Measurements from ENCODE around the gene PDE4B. TPM values are rescaled to one million over a fixed set of nuclear protein-coding genes. Genes with fewer than 3 reads are reported as not detected.

PDE4B gene
- total and polyA plus RNA-seq, 2 of the 13 experiments (the other 11 are each of a cell fraction or from before 2014, with no cell fraction given), result not detected

GRCh38 chr1:66341446-66342089 is 548.9 kb downstream of the PDE4B start:
- H3K4me2 ChIP-seq (ENCODE audit: low read depth, low read length), result no peak overlapping the region
- H3K4me1 ChIP-seq (ENCODE audit: insufficient read depth, low read length), result no peaks in the 10 kb centered on the region
- DNase-seq (ENCODE audit: low spot score) (no peak), ATAC-seq (no peak), FAIRE-seq (no peak)
- ChIA-PET POLR2A (no interaction called here), CTCF (ENCODE audit: low intra/inter-chr PET ratio, low total read pairs) (no interaction called here)
- no peaks in the 10 kb centered on the region for H4K20me1 ChIP-seq (ENCODE audit: insufficient read depth, low read length)
- no peaks in the 10 kb centered on the region for H3K79me2 ChIP-seq (ENCODE audit: insufficient read depth, low read length)
- in situ Hi-C loops (cut with HindIII; ENCODE audit: extremely low pct_ligation_motif_present, low pct_unique_long_range_greater_than_20kb), result no loop called here
- BruUV-seq (replicated peaks), result no TSS peak
- no peak overlapping the region for H3K4me3 ChIP-seq (replicated peaks in 1 of 3; ENCODE audit: insufficient read depth in 1 of 3, low read depth in 2 of 3, low read length in 3 of 3)
- H3K27me3 ChIP-seq (ENCODE audit: control insufficient read depth in 1 of 2, insufficient read depth in 2 of 2, low read length in 2 of 2), result no peaks in the 10 kb centered on the region
- no peak overlapping the region for H3K9ac ChIP-seq (ENCODE audit: insufficient read depth, low read depth, low read length)
- WGBS (ENCODE audit: low lambda C conversion rate), result 0% methylated on average over 1 of the region's 1 CpG
- H3K9me3 ChIP-seq (ENCODE audit: low read length), result no peaks in the 10 kb centered on the region
- H3K27ac ChIP-seq (ENCODE audit: extremely low read length, insufficient read depth, low read length), result no peak overlapping the region
- no peak overlapping the region for H2AFZ ChIP-seq (ENCODE audit: low read length)
- intact Hi-C loops (cut with micrococcal nuclease; ENCODE audit: unreplicated experiment), result no loop called here
- no peaks in the 10 kb centered on the region for H3K36me3 ChIP-seq (replicated peaks in 1 of 2; ENCODE audit: control insufficient read depth in 1 of 2, insufficient read depth in 2 of 2, low read length in 2 of 2)
- TF ChIP-seq REPIN1 (CRISPR knock-in tag; IDR thresholded peaks at IDR 0.05; ENCODE audit: borderline replicate concordance, low read depth), result no peak
- TF ChIP-seq, protein P1, sequence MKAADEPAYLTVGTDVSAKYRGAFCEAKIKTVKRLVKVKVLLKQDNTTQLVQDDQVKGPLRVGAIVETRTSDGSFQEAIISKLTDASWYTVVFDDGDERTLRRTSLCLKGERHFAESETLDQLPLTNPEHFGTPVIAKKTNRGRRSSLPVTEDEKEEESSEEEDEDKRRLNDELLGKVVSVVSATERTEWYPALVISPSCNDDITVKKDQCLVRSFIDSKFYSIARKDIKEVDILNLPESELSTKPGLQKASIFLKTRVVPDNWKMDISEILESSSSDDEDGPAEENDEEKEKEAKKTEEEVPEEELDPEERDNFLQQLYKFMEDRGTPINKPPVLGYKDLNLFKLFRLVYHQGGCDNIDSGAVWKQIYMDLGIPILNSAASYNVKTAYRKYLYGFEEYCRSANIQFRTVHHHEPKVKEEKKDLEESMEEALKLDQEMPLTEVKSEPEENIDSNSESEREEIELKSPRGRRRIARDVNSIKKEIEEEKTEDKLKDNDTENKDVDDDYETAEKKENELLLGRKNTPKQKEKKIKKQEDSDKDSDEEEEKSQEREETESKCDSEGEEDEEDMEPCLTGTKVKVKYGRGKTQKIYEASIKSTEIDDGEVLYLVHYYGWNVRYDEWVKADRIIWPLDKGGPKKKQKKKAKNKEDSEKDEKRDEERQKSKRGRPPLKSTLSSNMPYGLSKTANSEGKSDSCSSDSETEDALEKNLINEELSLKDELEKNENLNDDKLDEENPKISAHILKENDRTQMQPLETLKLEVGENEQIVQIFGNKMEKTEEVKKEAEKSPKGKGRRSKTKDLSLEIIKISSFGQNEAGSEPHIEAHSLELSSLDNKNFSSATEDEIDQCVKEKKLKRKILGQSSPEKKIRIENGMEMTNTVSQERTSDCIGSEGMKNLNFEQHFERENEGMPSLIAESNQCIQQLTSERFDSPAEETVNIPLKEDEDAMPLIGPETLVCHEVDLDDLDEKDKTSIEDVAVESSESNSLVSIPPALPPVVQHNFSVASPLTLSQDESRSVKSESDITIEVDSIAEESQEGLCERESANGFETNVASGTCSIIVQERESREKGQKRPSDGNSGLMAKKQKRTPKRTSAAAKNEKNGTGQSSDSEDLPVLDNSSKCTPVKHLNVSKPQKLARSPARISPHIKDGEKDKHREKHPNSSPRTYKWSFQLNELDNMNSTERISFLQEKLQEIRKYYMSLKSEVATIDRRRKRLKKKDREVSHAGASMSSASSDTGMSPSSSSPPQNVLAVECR (CRISPR knock-in tag; IDR thresholded peaks at IDR 0.05; ENCODE audit: borderline replicate concordance), result no peak
- no peak for TF ChIP-seq RCOR2 (CRISPR knock-in tag; IDR thresholded peaks at IDR 0.05)
- no peak for TF ChIP-seq RFXANK (CRISPR knock-in tag; IDR thresholded peaks at IDR 0.05)
- TF ChIP-seq RBM22 (optimal IDR thresholded peaks at IDR 0.05; ENCODE audit: low read length), result no peak
- TF ChIP-seq YEATS2 (CRISPR knock-in tag; IDR thresholded peaks at IDR 0.05; ENCODE audit: borderline replicate concordance), result no peak
- TF ChIP-seq ERF (CRISPR knock-in tag; IDR thresholded peaks at IDR 0.05), result no peak
- TF ChIP-seq, protein P2, sequence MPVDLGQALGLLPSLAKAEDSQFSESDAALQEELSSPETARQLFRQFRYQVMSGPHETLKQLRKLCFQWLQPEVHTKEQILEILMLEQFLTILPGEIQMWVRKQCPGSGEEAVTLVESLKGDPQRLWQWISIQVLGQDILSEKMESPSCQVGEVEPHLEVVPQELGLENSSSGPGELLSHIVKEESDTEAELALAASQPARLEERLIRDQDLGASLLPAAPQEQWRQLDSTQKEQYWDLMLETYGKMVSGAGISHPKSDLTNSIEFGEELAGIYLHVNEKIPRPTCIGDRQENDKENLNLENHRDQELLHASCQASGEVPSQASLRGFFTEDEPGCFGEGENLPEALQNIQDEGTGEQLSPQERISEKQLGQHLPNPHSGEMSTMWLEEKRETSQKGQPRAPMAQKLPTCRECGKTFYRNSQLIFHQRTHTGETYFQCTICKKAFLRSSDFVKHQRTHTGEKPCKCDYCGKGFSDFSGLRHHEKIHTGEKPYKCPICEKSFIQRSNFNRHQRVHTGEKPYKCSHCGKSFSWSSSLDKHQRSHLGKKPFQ (CRISPR knock-in tag; IDR thresholded peaks at IDR 0.05; ENCODE audit: insufficient replicate concordance), result no peak
- TF ChIP-seq ZNF850 (CRISPR knock-in tag; conservative IDR thresholded peaks at IDR 0.05), result no peak
- no peak for TF ChIP-seq HNRNPH1 (optimal IDR thresholded peaks at IDR 0.05; ENCODE audit: low read depth, low read length)
- no peak for TF ChIP-seq ZBTB26 (CRISPR knock-in tag; IDR thresholded peaks at IDR 0.05; ENCODE audit: borderline replicate concordance)
- TF ChIP-seq, protein P3, sequence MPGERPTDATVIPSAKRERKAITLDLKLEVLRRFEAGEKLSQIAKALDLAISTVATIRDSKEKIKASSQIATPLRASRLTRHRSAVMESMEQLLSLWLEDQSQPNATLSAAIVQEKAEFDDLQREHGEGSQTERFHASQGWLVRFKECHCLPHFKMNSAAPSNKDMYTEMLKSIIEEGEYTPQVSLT (CRISPR knock-in tag; IDR thresholded peaks at IDR 0.05; ENCODE audit: borderline replicate concordance, low read depth), result no peak
- no peak for TF ChIP-seq HBP1 (CRISPR knock-in tag; IDR thresholded peaks at IDR 0.05; ENCODE audit: low read depth)

Data from HepG2 (cell line).